SU-DHL-6 (cell line): ENCODE measurements around the gene LRRC4C.

Experiments used
- H2AFZ ChIP-seq: fragments of 200-600 bp; sonication (generic); 2 replicates; pipeline ENCODE4 v1.6.1; 2014; ENCODE audit warnings: low read depth, mild to moderate bottlenecking, moderate library complexity, mixed read lengths, antibody characterized with exemption, low read length; ENCODE audit not compliant: severe bottlenecking
- H3F3A ChIP-seq: fragments of 200-600 bp; shearing (Covaris generic); 2 replicates; pipeline ENCODE4 v1.6.0; 2016; ENCODE audit warnings: antibody characterized with exemption, mild to moderate bottlenecking; ENCODE audit not compliant: insufficient read depth
- H3K27ac ChIP-seq: fragments of 200-600 bp; sonication (generic); 2 replicates; pipeline ENCODE4 v1.5.1; 2016; ENCODE audit warnings: low read depth, mild to moderate bottlenecking, low read length, moderate library complexity, mixed read lengths
- H3K27me3 ChIP-seq: fragments of 200-600 bp; sonication (generic), shearing (Covaris generic); 2 replicates; pipeline ENCODE4 v1.6.0; 2014; ENCODE audit warnings: mild to moderate bottlenecking, low read length
- H3K36me3 ChIP-seq: fragments of 200-600 bp; sonication (generic); 2 replicates; pipeline ENCODE4 v1.6.1; 2014; ENCODE audit warnings: mild to moderate bottlenecking, low read length, mixed read lengths
- H3K4me2 ChIP-seq: fragments of 300-600, 200-600 bp; shearing (Covaris generic), sonication (generic); 2 replicates; pipeline ENCODE4 v1.6.0; 2014; ENCODE audit warnings: low read length, low read depth, mild to moderate bottlenecking; ENCODE audit not compliant: poor library complexity, severe bottlenecking
- H3K4me3 ChIP-seq: fragments of 200-600 bp; sonication (generic); 2 replicates; pipeline ENCODE4 v1.5.1; 2014; ENCODE audit warnings: antibody characterized with exemption, low read length, mild to moderate bottlenecking, mixed read lengths; ENCODE audit not compliant: insufficient read depth, poor library complexity, severe bottlenecking
- H3K79me2 ChIP-seq: fragments of 200-600 bp; sonication (generic); 2 replicates; pipeline ENCODE4 v1.6.1; 2014; ENCODE audit warnings: mild to moderate bottlenecking, low read length, moderate library complexity; ENCODE audit not compliant: insufficient read depth
- H3K9ac ChIP-seq: fragments of 200-600 bp; sonication (generic); 2 replicates; pipeline ENCODE4 v1.7.0; 2014; ENCODE audit warnings: mild to moderate bottlenecking, low read length
- H3K9me2 ChIP-seq: fragments of 200-600 bp; sonication (generic); replicated peaks from 2 replicates; pipeline ENCODE4 v1.6.1; 2014; ENCODE audit warnings: low read length; ENCODE audit not compliant: insufficient read depth
- H3K9me3 ChIP-seq: fragments of 200-600 bp; sonication (generic); 2 replicates; pipeline ENCODE4 v1.6.1; 2014; ENCODE audit warnings: low read length, mixed read lengths; ENCODE audit not compliant: insufficient read depth
- H4K20me1 ChIP-seq: fragments of 200-600 bp; sonication (generic); 2 replicates; pipeline ENCODE4 v1.6.1; 2014; ENCODE audit warnings: low read depth, mild to moderate bottlenecking, antibody characterized with exemption, low read length, moderate library complexity, mixed read lengths
- EZH2phosphoT487 ChIP-seq: fragments of 200-600 bp; sonication (generic), shearing (Covaris generic); conservative IDR thresholded peaks from 2 replicates; pipeline ENCODE4 v1.6.1; 2018; ENCODE audit warnings: mild to moderate bottlenecking, antibody characterized with exemption, low read length, moderate library complexity, mixed read lengths
- TF ChIP-seq, protein P1 (sequence below): fragments of 200-600 bp; sonication (generic); IDR thresholded peaks from one replicate; pipeline ENCODE4 v1.5.1; 2017; ENCODE audit warnings: antibody characterized with exemption, mild to moderate bottlenecking, low read length, moderate library complexity; ENCODE audit not compliant: insufficient read depth, poor library complexity, severe bottlenecking

Gene LRRC4C

DNA sequence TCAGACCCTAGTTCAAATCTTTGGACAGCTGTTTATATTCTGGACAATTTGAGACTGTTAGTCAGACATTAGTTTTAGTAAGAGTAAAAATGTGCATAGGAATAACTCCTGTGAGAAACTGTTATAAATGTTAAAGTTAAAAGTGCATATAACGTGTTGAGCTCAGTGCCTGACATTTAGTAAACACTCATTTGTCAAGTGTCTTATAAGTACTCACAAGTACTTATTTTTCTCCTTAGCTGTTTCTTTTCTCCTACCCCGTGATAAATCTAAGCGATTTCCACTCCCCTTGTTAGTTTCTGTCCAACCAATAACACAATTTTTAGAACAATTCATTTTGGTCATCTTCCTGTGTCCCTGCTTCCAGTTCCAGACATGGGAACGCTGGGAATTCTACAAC is 59.3 kb downstream of the LRRC4C start:
- TF ChIP-seq, protein P1, sequence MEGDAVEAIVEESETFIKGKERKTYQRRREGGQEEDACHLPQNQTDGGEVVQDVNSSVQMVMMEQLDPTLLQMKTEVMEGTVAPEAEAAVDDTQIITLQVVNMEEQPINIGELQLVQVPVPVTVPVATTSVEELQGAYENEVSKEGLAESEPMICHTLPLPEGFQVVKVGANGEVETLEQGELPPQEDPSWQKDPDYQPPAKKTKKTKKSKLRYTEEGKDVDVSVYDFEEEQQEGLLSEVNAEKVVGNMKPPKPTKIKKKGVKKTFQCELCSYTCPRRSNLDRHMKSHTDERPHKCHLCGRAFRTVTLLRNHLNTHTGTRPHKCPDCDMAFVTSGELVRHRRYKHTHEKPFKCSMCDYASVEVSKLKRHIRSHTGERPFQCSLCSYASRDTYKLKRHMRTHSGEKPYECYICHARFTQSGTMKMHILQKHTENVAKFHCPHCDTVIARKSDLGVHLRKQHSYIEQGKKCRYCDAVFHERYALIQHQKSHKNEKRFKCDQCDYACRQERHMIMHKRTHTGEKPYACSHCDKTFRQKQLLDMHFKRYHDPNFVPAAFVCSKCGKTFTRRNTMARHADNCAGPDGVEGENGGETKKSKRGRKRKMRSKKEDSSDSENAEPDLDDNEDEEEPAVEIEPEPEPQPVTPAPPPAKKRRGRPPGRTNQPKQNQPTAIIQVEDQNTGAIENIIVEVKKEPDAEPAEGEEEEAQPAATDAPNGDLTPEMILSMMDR, result no peak
- no peak for TF ChIP-seq EZH2phosphoT487
- H4K20me1 ChIP-seq, result no peaks in the 10 kb centered on the region
- no peak overlapping the region for H3K4me3 ChIP-seq
- H3K9me3 ChIP-seq, result no peaks in the 10 kb centered on the region
- no peak overlapping the region for H3K9ac ChIP-seq
- H2AFZ ChIP-seq, result no peak overlapping the region
- H3K79me2 ChIP-seq, result no peaks in the 10 kb centered on the region
- H3K36me3 ChIP-seq, result no peaks in the 10 kb centered on the region
- H3K27me3 ChIP-seq, result no peaks in the 10 kb centered on the region
- no peaks in the 10 kb centered on the region for H3F3A ChIP-seq
- no peak overlapping the region for H3K4me2 ChIP-seq
- no peaks in the 10 kb centered on the region for H3K9me2 ChIP-seq
- no peak overlapping the region for H3K27ac ChIP-seq

DNA sequence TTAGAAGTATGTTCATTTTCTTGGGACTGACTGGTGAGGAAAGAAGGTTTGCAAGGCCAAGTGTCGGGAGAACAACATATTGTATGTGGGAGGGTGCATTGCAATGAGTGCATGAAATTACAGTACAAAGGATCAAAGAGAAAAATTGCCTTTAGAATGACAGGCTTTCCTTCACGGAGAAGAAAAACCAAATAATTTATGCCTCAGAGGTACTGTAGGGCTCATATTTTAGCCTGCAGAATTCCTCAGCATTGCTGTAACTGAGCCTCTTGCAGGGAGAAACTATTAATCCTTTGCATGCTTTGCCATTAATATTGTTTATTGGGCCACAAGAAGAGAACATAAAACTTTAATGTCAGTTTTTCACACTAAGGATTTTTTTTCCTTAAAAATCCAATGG is 60.1 kb downstream of the LRRC4C start:
- no peak overlapping the region for H3K4me3 ChIP-seq
- H4K20me1 ChIP-seq, result no peaks in the 10 kb centered on the region
- TF ChIP-seq, protein P1, result no peak
- no peaks in the 10 kb centered on the region for H3K27me3 ChIP-seq
- no peak overlapping the region for H3K4me2 ChIP-seq
- H2AFZ ChIP-seq, result no peak overlapping the region
- H3K79me2 ChIP-seq, result no peaks in the 10 kb centered on the region
- H3K27ac ChIP-seq, result no peak overlapping the region
- H3K9ac ChIP-seq, result no peak overlapping the region
- no peaks in the 10 kb centered on the region for H3K9me3 ChIP-seq
- H3F3A ChIP-seq, result no peaks in the 10 kb centered on the region
- H3K9me2 ChIP-seq, result no peaks in the 10 kb centered on the region
- H3K36me3 ChIP-seq, result no peaks in the 10 kb centered on the region

DNA sequence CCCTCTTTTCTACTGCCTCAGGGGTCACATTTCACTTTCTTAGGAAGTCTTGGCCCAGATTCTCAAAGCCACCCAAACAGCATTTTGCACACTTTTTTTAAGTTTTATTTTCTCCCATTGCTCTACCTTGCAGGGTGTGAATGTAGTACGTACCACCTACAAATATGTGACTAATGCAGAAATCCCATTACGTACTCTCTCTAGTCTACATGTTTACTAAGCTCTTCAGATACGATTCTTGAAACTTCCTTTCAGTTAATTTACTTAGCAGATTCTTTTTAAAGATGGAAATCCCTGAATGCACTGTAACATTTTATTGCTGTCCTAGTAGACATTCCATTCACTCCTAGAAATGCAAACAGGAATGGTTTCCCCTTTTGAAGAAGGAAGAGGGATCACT is 61.3 kb downstream of the LRRC4C start:
- H3K9ac ChIP-seq, result no peak overlapping the region
- H3F3A ChIP-seq, result no peaks in the 10 kb centered on the region
- TF ChIP-seq, protein P1, result no peak
- no peak for TF ChIP-seq EZH2phosphoT487
- no peaks in the 10 kb centered on the region for H3K9me3 ChIP-seq
- no peak overlapping the region for H3K4me3 ChIP-seq
- H3K27ac ChIP-seq, result no peak overlapping the region
- no peaks in the 10 kb centered on the region for H3K27me3 ChIP-seq
- H3K9me2 ChIP-seq, result no peaks in the 10 kb centered on the region
- no peaks in the 10 kb centered on the region for H3K79me2 ChIP-seq
- no peak overlapping the region for H3K4me2 ChIP-seq
- no peak overlapping the region for H2AFZ ChIP-seq
- H3K36me3 ChIP-seq, result no peaks in the 10 kb centered on the region
- no peaks in the 10 kb centered on the region for H4K20me1 ChIP-seq
